Fibroblast of lung (primary cell): ENCODE results near the gene PTPN2.
"Not testable (repeated sequence)": the region's sequence is repeated elsewhere in the genome, so short reads cannot be mapped to it uniquely, and the experiment has no call there.

Experiments
- EZH2 ChIP-seq: IDR thresholded peaks from 2 replicates; pipeline ENCODE4 v1.5.1; 2012; ENCODE audit warnings: low read length, control low read depth, mild to moderate bottlenecking; ENCODE audit errors: missing control alignments
- TF ChIP-seq, protein P1 (sequence below), 2 donors: IDR thresholded peaks in 1 of 2; conservative IDR thresholded peaks in 1 of 2; 1 replicate in 1 of 2; 2 replicates in 1 of 2; pipeline ENCODE4 v1.5.1; 2011 to 2012; ENCODE audit warnings: low read length in 2 of 2, control low read depth in 1 of 2, inconsistent platforms in 1 of 2, low read depth in 1 of 2, mild to moderate bottlenecking in 1 of 2

DNA sequence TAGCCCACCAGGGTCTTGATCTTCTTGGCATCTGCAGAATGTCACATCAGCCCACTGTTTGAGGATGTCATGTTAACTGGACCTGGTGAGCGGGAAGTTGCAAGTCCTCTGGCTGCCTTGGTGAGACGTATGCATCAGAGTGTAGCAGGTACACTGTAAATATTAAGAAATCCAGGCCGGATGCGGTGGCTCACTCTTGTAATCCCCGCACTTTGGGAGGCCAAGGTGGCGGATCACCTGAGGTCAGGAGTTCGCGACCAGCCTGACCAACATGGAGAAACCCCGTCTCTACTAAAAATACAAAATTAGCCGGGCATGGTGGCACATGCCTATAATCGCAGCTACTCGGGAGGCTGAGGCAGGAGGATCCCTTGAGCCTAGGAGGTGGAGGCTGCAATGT, 17.2 kb upstream of the PTPN2 start:
- TF ChIP-seq, protein P1, sequence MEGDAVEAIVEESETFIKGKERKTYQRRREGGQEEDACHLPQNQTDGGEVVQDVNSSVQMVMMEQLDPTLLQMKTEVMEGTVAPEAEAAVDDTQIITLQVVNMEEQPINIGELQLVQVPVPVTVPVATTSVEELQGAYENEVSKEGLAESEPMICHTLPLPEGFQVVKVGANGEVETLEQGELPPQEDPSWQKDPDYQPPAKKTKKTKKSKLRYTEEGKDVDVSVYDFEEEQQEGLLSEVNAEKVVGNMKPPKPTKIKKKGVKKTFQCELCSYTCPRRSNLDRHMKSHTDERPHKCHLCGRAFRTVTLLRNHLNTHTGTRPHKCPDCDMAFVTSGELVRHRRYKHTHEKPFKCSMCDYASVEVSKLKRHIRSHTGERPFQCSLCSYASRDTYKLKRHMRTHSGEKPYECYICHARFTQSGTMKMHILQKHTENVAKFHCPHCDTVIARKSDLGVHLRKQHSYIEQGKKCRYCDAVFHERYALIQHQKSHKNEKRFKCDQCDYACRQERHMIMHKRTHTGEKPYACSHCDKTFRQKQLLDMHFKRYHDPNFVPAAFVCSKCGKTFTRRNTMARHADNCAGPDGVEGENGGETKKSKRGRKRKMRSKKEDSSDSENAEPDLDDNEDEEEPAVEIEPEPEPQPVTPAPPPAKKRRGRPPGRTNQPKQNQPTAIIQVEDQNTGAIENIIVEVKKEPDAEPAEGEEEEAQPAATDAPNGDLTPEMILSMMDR (conservative IDR thresholded peaks at IDR 0.05 in 1 of 2, IDR thresholded peaks at IDR 0.05 in 1 of 2; ENCODE audit: low read depth in 1 of 2, low read length in 2 of 2), result not testable (repeated sequence)
- TF ChIP-seq EZH2, result not testable (repeated sequence)
